GM15510 (cell line): ENCODE results near the gene KLHL6.

Experiments used
- POLR2A ChIP-seq: IDR thresholded peaks from 3 replicates; pipeline ENCODE4 v1.6.1; 2011; ENCODE audit warnings: borderline replicate concordance; ENCODE audit not compliant: insufficient read length; ENCODE audit errors: extremely low read depth

Gene KLHL6

GRCh38 chr3:183460081-183461055 lies 95.1 kb downstream of the KLHL6 start:
- TF ChIP-seq POLR2A = no peak

- no peak for TF ChIP-seq POLR2A
These were observed 100.4 kb downstream of the KLHL6 start for GRCh38 chr3:183455089-183455488.

- TF ChIP-seq POLR2A = no peak
These were observed 101.4 kb downstream of the KLHL6 start for GRCh38 chr3:183454064-183454463.

GRCh38 chr3:183449791-183450190 lies 105.7 kb downstream of the KLHL6 start:
- no peak for TF ChIP-seq POLR2A

- no peak for TF ChIP-seq POLR2A
These were observed 106.1 kb downstream of the KLHL6 start for GRCh38 chr3:183449391-183449790.

GRCh38 chr3:183448369-183449128 lies 107.0 kb downstream of the KLHL6 start:
- TF ChIP-seq POLR2A = no peak

- peak; percentile 55 for TF ChIP-seq POLR2A
These were observed 108.1 kb downstream of the KLHL6 start for GRCh38 chr3:183447206-183448001.

- TF ChIP-seq POLR2A = no peak
These were observed 108.7 kb downstream of the KLHL6 start for GRCh38 chr3:183446838-183447205.

GRCh38 chr3:183444748-183445147 lies 110.8 kb downstream of the KLHL6 start:
- no peak for TF ChIP-seq POLR2A

GRCh38 chr3:183443395-183444385 lies 111.8 kb downstream of the KLHL6 start:
- TF ChIP-seq POLR2A = no peak

- no peak for TF ChIP-seq POLR2A
These were observed 112.5 kb downstream of the KLHL6 start for GRCh38 chr3:183442994-183443393.

GRCh38 chr3:183439515-183439914 lies 116.0 kb downstream of the KLHL6 start:
- TF ChIP-seq POLR2A = no peak

GRCh38 chr3:183438735-183439134 lies 116.8 kb downstream of the KLHL6 start:
- TF ChIP-seq POLR2A = no peak
